NCI-H524 treated with DMSO at 0.1 percent for 48 hours (cell line): ENCODE results near the gene TRIM54.
"Not testable (repeated sequence)": the region's sequence is repeated elsewhere in the genome, so short reads cannot be mapped to it uniquely, and the experiment has no call there.

Source experiments
- DNase-seq: peaks from one replicate; lab custom pipeline; 2025; lab: John Stamatoyannopoulos, UW

The TRIM54 gene

GRCh38 chr2:27313882-27314645, 31.8 kb downstream of the TRIM54 start:
- DNase-seq: no peak

- DNase-seq: no peak
These were observed 32.5 kb downstream of the TRIM54 start for GRCh38 chr2:27314709-27315108.

GRCh38 chr2:27315122-27315521, 32.9 kb downstream of the TRIM54 start:
- no peak for DNase-seq

GRCh38 chr2:27316655-27317412, 34.6 kb downstream of the TRIM54 start:
- no peak for DNase-seq

- DNase-seq: not testable (repeated sequence)
These were observed 37.6 kb downstream of the TRIM54 start for GRCh38 chr2:27319839-27320238.

- no peak for DNase-seq
These were observed 38.8 kb downstream of the TRIM54 start for GRCh38 chr2:27320958-27321543.

- DNase-seq: no peak
These were observed 40.1 kb downstream of the TRIM54 start for GRCh38 chr2:27322301-27322765.

GRCh38 chr2:27322766-27323595, 40.8 kb downstream of the TRIM54 start, which contains the start of gene MPV17:
TSS of gene MPV17 (minus strand) at chr2:27323097. CDS start at chr2:27322517, 580 bp downstream.
- peak; percentile 25 for DNase-seq

- no peak for DNase-seq
These were observed 41.5 kb downstream of the TRIM54 start for GRCh38 chr2:27323596-27324285.

- no peak for DNase-seq
These were observed 42.5 kb downstream of the TRIM54 start for GRCh38 chr2:27324720-27325119.

GRCh38 chr2:27335311-27335710, 53.1 kb downstream of the TRIM54 start:
- DNase-seq: no peak

GRCh38 chr2:27336173-27336572, 53.9 kb downstream of the TRIM54 start:
- no peak for DNase-seq

- DNase-seq: no peak
These were observed 65.4 kb downstream of the TRIM54 start for GRCh38 chr2:27347641-27348040.

- no peak for DNase-seq
These were observed 68.0 kb downstream of the TRIM54 start for GRCh38 chr2:27350106-27350693.

- DNase-seq: no peak
These were observed 69.8 kb downstream of the TRIM54 start for GRCh38 chr2:27351802-27352598.

GRCh38 chr2:27353386-27353761, 71.1 kb downstream of the TRIM54 start:
- DNase-seq: not testable (repeated sequence)

GRCh38 chr2:27353762-27354596, 71.8 kb downstream of the TRIM54 start:
- no peak for DNase-seq

GRCh38 chr2:27354597-27354927, 72.3 kb downstream of the TRIM54 start:
- DNase-seq: no peak

GRCh38 chr2:27356056-27356381, 73.8 kb downstream of the TRIM54 start:
- no peak for DNase-seq
